ENCODE data around the gene CHST5. TPM values are rescaled to one million over a fixed set of nuclear protein-coding genes. Genes with fewer than 3 reads are reported as not detected.

The CHST5 gene
- total RNA-seq, 1 donor from 2014 or later = not detected

DNA sequence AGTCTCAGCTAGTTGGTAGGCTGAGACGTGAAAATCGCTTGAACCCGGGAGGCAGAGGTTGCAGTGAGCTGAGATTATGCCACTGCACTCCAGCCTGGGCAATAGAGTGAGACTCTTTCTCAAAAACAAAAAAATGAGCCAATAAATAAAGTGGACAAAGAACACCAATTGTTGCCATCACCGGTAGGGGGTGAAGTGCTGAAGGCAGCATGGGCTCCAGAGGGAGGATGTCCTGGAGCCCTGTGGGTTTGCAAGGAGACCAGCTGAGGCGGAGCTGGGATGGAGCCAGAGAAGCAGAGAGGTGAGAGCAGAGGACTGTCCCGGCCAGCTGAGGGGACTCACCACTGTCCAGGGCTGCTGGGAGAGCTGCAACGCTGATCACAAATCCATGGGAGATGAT, 54.4 kb downstream of the CHST5 start:
- no peak for DNase-seq (ENCODE audit: low read depth)
- Histone ChIP-seq H3K36me3 (ENCODE audit: control insufficient read depth, insufficient read depth, low read length) (no peaks in the 10 kb centered on the region), H3K27me3 (ENCODE audit: control insufficient read depth, insufficient read depth, low read length) (no peaks in the 10 kb centered on the region), H3K4me3 (ENCODE audit: low read depth, low read length) (no peak overlapping the region)
- TF ChIP-seq, protein P1, sequence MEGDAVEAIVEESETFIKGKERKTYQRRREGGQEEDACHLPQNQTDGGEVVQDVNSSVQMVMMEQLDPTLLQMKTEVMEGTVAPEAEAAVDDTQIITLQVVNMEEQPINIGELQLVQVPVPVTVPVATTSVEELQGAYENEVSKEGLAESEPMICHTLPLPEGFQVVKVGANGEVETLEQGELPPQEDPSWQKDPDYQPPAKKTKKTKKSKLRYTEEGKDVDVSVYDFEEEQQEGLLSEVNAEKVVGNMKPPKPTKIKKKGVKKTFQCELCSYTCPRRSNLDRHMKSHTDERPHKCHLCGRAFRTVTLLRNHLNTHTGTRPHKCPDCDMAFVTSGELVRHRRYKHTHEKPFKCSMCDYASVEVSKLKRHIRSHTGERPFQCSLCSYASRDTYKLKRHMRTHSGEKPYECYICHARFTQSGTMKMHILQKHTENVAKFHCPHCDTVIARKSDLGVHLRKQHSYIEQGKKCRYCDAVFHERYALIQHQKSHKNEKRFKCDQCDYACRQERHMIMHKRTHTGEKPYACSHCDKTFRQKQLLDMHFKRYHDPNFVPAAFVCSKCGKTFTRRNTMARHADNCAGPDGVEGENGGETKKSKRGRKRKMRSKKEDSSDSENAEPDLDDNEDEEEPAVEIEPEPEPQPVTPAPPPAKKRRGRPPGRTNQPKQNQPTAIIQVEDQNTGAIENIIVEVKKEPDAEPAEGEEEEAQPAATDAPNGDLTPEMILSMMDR (IDR thresholded peaks at IDR 0.05; ENCODE audit: insufficient read depth, low read length, poor library complexity, severe bottlenecking) = no peak

DNA sequence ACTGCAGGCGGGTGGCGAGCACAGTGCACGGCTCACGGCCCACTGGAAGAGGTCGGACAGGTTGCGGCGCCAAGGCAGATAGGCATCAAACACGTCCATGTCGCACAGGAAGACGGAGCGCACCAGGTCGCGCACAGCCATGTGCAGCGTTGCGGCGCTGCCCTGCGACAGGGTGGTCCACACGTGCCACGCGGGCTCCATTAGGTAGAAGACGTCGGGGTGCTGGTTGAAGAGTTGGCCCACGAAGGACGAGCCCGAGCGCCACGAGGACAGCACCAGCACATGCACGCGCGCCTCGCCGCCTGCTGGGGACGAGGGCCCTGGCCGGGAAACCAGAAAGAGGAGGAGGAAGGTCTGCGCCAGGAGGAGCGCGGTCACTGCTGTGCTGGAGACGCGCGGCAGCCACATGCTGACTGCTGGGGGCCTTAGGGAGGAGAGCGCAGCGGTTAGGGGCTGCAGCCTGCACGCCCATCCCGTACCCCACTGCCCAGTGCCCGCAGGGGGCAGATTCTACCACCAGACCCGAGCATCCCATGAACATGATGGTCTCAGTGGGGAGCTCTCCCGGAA, 56.4 kb downstream of the CHST5 start:
- H3K27me3 ChIP-seq (ENCODE audit: control insufficient read depth, insufficient read depth, low read length) = no peaks in the 10 kb centered on the region
- no peak overlapping the region for H3K4me3 ChIP-seq (ENCODE audit: low read depth, low read length)
- DNase-seq (ENCODE audit: low read depth) = no peak
- TF ChIP-seq, protein P1 (IDR thresholded peaks at IDR 0.05; ENCODE audit: insufficient read depth, low read length, poor library complexity, severe bottlenecking) = no peak
- no peaks in the 10 kb centered on the region for H3K36me3 ChIP-seq (ENCODE audit: control insufficient read depth, insufficient read depth, low read length)

Other genes starting within 250 kb of the CHST5 start
- 38.0 and 59.7 TPM in 2 replicates for gene CFDP1, start 102.6 kb downstream of the CHST5 start, total RNA-seq
- 29.1 and 30.2 TPM in 2 replicates for gene TMEM170A, start 71.4 kb downstream of the CHST5 start, total RNA-seq
- 1.6 and 2.4 TPM in 2 replicates for gene CHST6, start 40.7 kb downstream of the CHST5 start, total RNA-seq
- gene TMEM231, start 20.1 kb upstream of the CHST5 start, total RNA-seq = 14.9 and 16.0 TPM in 2 replicates
- 67.9 and 75.6 TPM in 2 replicates for gene GABARAPL2, start 30.3 kb upstream of the CHST5 start, total RNA-seq
- gene ADAT1, start 87.2 kb upstream of the CHST5 start, total RNA-seq = 54.6 and 60.5 TPM in 2 replicates
- 190 and 233 TPM in 2 replicates for gene KARS1, start 111.6 kb upstream of the CHST5 start, total RNA-seq
- 56.8 and 59.9 TPM in 2 replicates for gene TERF2IP, start 111.7 kb upstream of the CHST5 start, total RNA-seq
- gene CPHXL2, start 140.9 kb upstream of the CHST5 start, total RNA-seq = not detected in 2 replicates
- not detected in 2 replicates for gene DUXB, start 165.4 kb upstream of the CHST5 start, total RNA-seq
- not detected in 2 replicates for gene CPHXL, start 190.4 kb upstream of the CHST5 start, total RNA-seq

All from kidney epithelial cell (primary cell).